ENCODE measurements around the gene CMIP. TPM values are rescaled to one million over a fixed set of nuclear protein-coding genes. Genes with fewer than 3 reads are reported as not detected.

Gene CMIP
- total RNA-seq, 1 experiment from 2014 or later, result 48.2 TPM

DNA sequence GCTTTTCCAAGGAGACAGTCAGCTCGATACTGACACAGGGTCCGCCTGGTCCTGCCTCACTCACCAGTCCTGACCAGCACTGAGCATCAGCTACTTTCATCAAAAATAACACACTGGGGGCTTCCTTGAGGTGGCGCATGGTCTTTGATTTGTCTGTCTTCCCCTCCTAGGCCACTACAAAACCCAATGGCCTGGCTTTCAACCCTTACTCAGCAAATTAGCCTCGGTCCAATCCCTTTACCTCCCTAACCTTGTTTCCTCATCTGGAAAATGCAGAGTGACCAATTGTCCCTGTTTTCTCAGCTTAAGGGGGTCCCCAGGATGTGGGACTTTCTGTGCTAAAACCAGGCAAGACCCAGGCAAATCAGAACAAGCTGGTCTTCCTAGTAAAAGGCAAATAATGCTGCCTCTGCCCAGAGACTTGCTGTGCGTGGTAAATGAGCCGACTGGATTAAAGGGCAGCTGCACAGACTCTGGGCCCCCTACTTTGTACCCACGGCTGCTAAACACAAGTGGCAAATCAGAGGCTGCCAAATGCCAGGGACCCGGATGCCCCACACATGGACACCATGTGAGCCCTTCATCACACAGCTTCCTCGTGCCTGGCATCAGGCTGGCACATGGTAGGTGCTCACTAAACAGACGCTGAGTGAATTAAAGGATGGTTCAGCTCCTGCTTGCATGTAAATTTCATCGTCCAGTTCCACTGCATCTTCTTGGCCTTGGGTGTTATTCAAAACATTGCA, 31.2 kb upstream of the CMIP start:
- no peak overlapping the region; the same call in 1 of the 2 replicates for H3K14ac ChIP-seq (ENCODE audit: insufficient read depth, low read length)
- no peaks in the 10 kb centered on the region for H3K36me3 Mint-ChIP-seq (ENCODE audit: insufficient read depth in 1 of 3, low read depth in 3 of 3)
- no peak overlapping the region for H2BK15ac ChIP-seq (ENCODE audit: low read depth, low read length)
- H3K4me3 Mint-ChIP-seq, result no peak overlapping the region
- peaks cover 24 to 30% of the 10 kb centered on the region in 2 experiments for H3K4me1 Mint-ChIP-seq
- TF ChIP-seq, protein P1, sequence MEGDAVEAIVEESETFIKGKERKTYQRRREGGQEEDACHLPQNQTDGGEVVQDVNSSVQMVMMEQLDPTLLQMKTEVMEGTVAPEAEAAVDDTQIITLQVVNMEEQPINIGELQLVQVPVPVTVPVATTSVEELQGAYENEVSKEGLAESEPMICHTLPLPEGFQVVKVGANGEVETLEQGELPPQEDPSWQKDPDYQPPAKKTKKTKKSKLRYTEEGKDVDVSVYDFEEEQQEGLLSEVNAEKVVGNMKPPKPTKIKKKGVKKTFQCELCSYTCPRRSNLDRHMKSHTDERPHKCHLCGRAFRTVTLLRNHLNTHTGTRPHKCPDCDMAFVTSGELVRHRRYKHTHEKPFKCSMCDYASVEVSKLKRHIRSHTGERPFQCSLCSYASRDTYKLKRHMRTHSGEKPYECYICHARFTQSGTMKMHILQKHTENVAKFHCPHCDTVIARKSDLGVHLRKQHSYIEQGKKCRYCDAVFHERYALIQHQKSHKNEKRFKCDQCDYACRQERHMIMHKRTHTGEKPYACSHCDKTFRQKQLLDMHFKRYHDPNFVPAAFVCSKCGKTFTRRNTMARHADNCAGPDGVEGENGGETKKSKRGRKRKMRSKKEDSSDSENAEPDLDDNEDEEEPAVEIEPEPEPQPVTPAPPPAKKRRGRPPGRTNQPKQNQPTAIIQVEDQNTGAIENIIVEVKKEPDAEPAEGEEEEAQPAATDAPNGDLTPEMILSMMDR (conservative IDR thresholded peaks at IDR 0.05), result no peak
- H2BK12ac ChIP-seq (ENCODE audit: insufficient read length, low read depth, low read length), result no peak overlapping the region
- no peak for DNase-seq
- peaks cover 2% of the 10 kb centered on the region; the same call in 1 of the 2 replicates for H3K4me1 ChIP-seq (ENCODE audit: insufficient read depth, low read length)
- H3K4me2 ChIP-seq (ENCODE audit: insufficient read depth, insufficient read length, low read length), result no peak overlapping the region
- H4K20me1 ChIP-seq (ENCODE audit: control insufficient read depth, insufficient read depth, insufficient read length), result no peaks in the 10 kb centered on the region
- no peak overlapping the region for H3K9ac ChIP-seq (ENCODE audit: extremely low read depth, insufficient read length, low read length)
- H3K56ac ChIP-seq (ENCODE audit: insufficient read length, low read depth, low read length), result no peak overlapping the region
- no peak overlapping the region for H2BK120ac ChIP-seq (ENCODE audit: low read depth, low read length, poor library complexity, severe bottlenecking)
- H3K9me3 Mint-ChIP-seq, result no peaks in the 10 kb centered on the region; a peak in 1 of 5 replicates
- H2BK20ac ChIP-seq (ENCODE audit: low read depth, low read length, poor library complexity, severe bottlenecking), result no peak overlapping the region
- H3K27ac Mint-ChIP-seq, result peak overlapping the region in 1 of 3 experiments; percentile 32; a peak in 1 of 7 replicates
- no peak overlapping the region for H4K8ac ChIP-seq (replicated peaks; ENCODE audit: insufficient read length, low read depth, low read length)
- no peak overlapping the region for H4K5ac ChIP-seq (ENCODE audit: insufficient read length, low read depth, low read length)
- no CpG with 5 or more reads among the region's 11 CpGs for WGBS (ENCODE audit: extremely low coverage, insufficient read length, low lambda C conversion rate)
- no peak overlapping the region for H3K27ac ChIP-seq (ENCODE audit: insufficient read length, low read depth, low read length)
- H3K4ac ChIP-seq (ENCODE audit: low read depth, low read length), result no peak overlapping the region
- H3K27me3 Mint-ChIP-seq (ENCODE audit: low read depth), result no peaks in the 10 kb centered on the region; the same call in 1 of the 2 replicates
- no peak overlapping the region for H2AFZ ChIP-seq (ENCODE audit: low read length)
- H3K27me3 ChIP-seq (ENCODE audit: insufficient read depth, low read length), result no peaks in the 10 kb centered on the region
- H3K18ac ChIP-seq (ENCODE audit: insufficient read length, low read depth, low read length), result no peak overlapping the region
- H3K23me2 ChIP-seq (ENCODE audit: insufficient read length, low read depth, low read length, poor library complexity, severe bottlenecking), result no peaks in the 10 kb centered on the region
- H2AK5ac ChIP-seq (ENCODE audit: insufficient read length, low read length), result no peak overlapping the region
- H3T11ph ChIP-seq (ENCODE audit: low read length), result no peak overlapping the region
- no peaks in the 10 kb centered on the region for H3K79me2 ChIP-seq (ENCODE audit: insufficient read depth, low read length)
- no peak overlapping the region for H3K23ac ChIP-seq (ENCODE audit: insufficient read length, low read depth, low read length)
- H3K79me1 ChIP-seq (ENCODE audit: insufficient read depth, low read depth, low read length, poor library complexity, severe bottlenecking), result no peaks in the 10 kb centered on the region
- H2BK5ac ChIP-seq (ENCODE audit: insufficient read length, low read length), result no peak overlapping the region
- H3K9me3 ChIP-seq (ENCODE audit: control insufficient read depth, low read depth, low read length), result no peaks in the 10 kb centered on the region
- H4K91ac ChIP-seq (ENCODE audit: insufficient read length, low read depth, low read length), result no peak overlapping the region

Data from H9 (cell line).